ENCODE measurements around the gene CD302.

DNA sequence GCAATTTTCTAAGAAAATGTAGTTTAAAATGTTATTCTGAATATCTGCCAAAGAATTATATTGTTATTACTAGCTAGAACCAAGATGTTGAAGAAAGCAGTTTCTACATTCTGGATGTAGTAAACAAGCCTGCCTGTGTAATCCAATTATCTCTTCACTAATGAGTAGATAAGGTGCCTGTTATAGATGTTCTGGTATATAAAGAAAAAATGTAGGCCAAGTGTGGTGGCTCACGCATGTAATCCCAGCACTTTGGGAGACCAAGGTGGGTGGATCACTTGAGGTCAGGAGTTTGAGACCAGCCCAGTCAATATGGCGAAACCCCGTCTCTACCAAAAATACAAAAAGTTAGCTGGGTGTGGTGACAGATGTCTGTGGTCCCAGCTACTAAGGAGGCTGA, 28.9 kb downstream of the CD302 start:
- TF ChIP-seq POLR2A (IDR thresholded peaks at IDR 0.05) (no peak), CTCF (IDR thresholded peaks at IDR 0.05 in 4 of 5, conservative IDR thresholded peaks at IDR 0.05 in 1 of 5) (no peak)
